H1 (cell line): ENCODE results near the gene VASH1. TPM values are rescaled to one million over a fixed set of nuclear protein-coding genes. Genes with fewer than 3 reads are reported as not detected.

Source experiments
- CTCF ChIA-PET: fragments of 300-600 bp; sonication (Branson Sonifier 250); formaldehyde crosslinking; loops from one replicate; lab custom pipeline; 2021; ENCODE audit not compliant: partially characterized antibody; lab: Charles Lee
- POLR2A ChIA-PET: fragments of 300-600 bp; sonication (Branson Sonifier 250); formaldehyde crosslinking; loops from one replicate; lab custom pipeline; 2021; ENCODE audit warnings: inconsistent platforms; ENCODE audit not compliant: partially characterized antibody; lab: Charles Lee
- DNase-seq, 2 experiments: peaks; one replicate each; pipeline versions ENCODE4 v3.0.0 to v3.0.0-alpha.2; 2010 to 2022; ENCODE audit warnings: low spot score in 2 of 2, low read depth in 1 of 2, mixed read lengths in 1 of 2
- FAIRE-seq: peaks from 2 replicates; lab custom pipeline; 2011; peaks lifted over from hg19 to GRCh38; lab: Jason Lieb, UNC
- H2AFZ ChIP-seq: 2 replicates; pipeline ENCODE4 v1.8.1; 2012; ENCODE audit warnings: low read length, inconsistent platforms
- H2AK5ac ChIP-seq: 2 replicates; pipeline ENCODE4 v1.6.1; 2013; ENCODE audit warnings: low read depth, low read length
- H2BK120ac ChIP-seq: replicated peaks from 2 replicates; pipeline ENCODE3; 2013; ENCODE audit warnings: low read depth, low read length, inconsistent platforms
- H2BK12ac ChIP-seq: 2 replicates; pipeline ENCODE4 v1.6.1; 2013; ENCODE audit warnings: low read depth, low read length
- H2BK15ac ChIP-seq: 2 replicates; pipeline ENCODE4 v1.6.1; 2013; ENCODE audit warnings: low read length
- H2BK20ac ChIP-seq: 2 replicates; pipeline ENCODE4 v1.6.1; 2013; ENCODE audit warnings: low read length
- H2BK5ac ChIP-seq: 2 replicates; pipeline ENCODE4 v1.6.1; 2013; ENCODE audit warnings: low read depth, low read length
- H3K14ac ChIP-seq: 2 replicates; pipeline ENCODE4 v1.6.1; 2013; ENCODE audit warnings: inconsistent platforms; ENCODE audit not compliant: insufficient read length
- H3K18ac ChIP-seq: 2 replicates; pipeline ENCODE4 v1.6.1; 2013; ENCODE audit warnings: low read length; ENCODE audit errors: extremely low read depth
- H3K23ac ChIP-seq: 2 replicates; pipeline ENCODE4 v1.6.1; 2013; ENCODE audit warnings: inconsistent platforms; ENCODE audit not compliant: insufficient read length
- H3K23me2 ChIP-seq: 2 replicates; pipeline ENCODE4 v1.6.1; 2013; ENCODE audit warnings: low read depth, low read length
- H3K27ac ChIP-seq: 2 replicates; pipeline ENCODE4 v1.6.1; 2011; ENCODE audit warnings: low read depth, low read length, inconsistent platforms
- H3K27me3 ChIP-seq, 4 experiments: replicated peaks in 1 of 4; 1 replicate in 1 of 4; 2 replicates in 3 of 4; pipeline versions ENCODE4 v1.6.1 to v1.8.1; 2011 to 2013; ENCODE audit warnings: low read length in 3 of 4, mild to moderate bottlenecking in 3 of 4, inconsistent platforms in 2 of 4, mixed read lengths in 2 of 4, moderate library complexity in 1 of 4; ENCODE audit not compliant: control insufficient read depth in 3 of 4, insufficient read depth in 3 of 4; ENCODE audit errors: extremely low read depth in 1 of 4
- H3K36me3 ChIP-seq, 4 experiments: 2 replicates each; pipeline versions ENCODE4 v1.6.1 to v1.8.1; 2011 to 2013; ENCODE audit warnings: mild to moderate bottlenecking in 4 of 4, low read length in 3 of 4, moderate library complexity in 2 of 4, control low read depth in 1 of 4, inconsistent platforms in 1 of 4; ENCODE audit not compliant: insufficient read depth in 4 of 4, control insufficient read depth in 2 of 4
- H3K4ac ChIP-seq: replicated peaks from 2 replicates; pipeline ENCODE3; 2013; ENCODE audit warnings: low read length, low read depth, mixed read lengths, inconsistent platforms; ENCODE audit not compliant: insufficient read length
- H3K4me1 ChIP-seq, 4 experiments: replicated peaks in 1 of 4; 1 replicate in 1 of 4; 2 replicates in 3 of 4; pipeline versions ENCODE4 v1.6.1 to v1.8.1; 2011 to 2013; ENCODE audit warnings: low read length in 3 of 4, inconsistent platforms in 2 of 4, mixed read lengths in 1 of 4; ENCODE audit not compliant: insufficient read depth in 4 of 4, control insufficient read depth in 3 of 4
- H3K4me2 ChIP-seq, 2 experiments: 2 replicates each; pipeline versions ENCODE4 v1.6.1 to v1.8.1; 2011 to 2013; ENCODE audit warnings: low read depth in 2 of 2, low read length in 2 of 2, control low read depth in 1 of 2, inconsistent platforms in 1 of 2, mild to moderate bottlenecking in 1 of 2; ENCODE audit not compliant: insufficient read depth in 1 of 2
- H3K4me3 ChIP-seq, 4 experiments: fragments of 200-600, 300-600 bp in 1 of 4; sonication (generic), shearing (Covaris generic), sonication (Bioruptor Twin) in 1 of 4; 2 replicates each; pipeline versions ENCODE4 v1.5.1 to v1.8.1; 2011 to 2016; ENCODE audit warnings: low read length in 4 of 4, low read depth in 3 of 4, control low read depth in 2 of 4, inconsistent platforms in 2 of 4, mild to moderate bottlenecking in 2 of 4, mixed read lengths in 1 of 4, moderate library complexity in 1 of 4; ENCODE audit not compliant: insufficient read depth in 2 of 4; ENCODE audit errors: extremely low read depth in 1 of 4
- H3K56ac ChIP-seq: replicated peaks from 2 replicates; pipeline ENCODE3; 2013; ENCODE audit warnings: low read depth, mild to moderate bottlenecking, mixed read lengths, low read length, inconsistent platforms; ENCODE audit not compliant: insufficient read length
- H3K79me1 ChIP-seq: 2 replicates; pipeline ENCODE4 v1.6.1; 2013; ENCODE audit warnings: low read depth, low read length, control low read depth
- H3K79me2 ChIP-seq, 2 experiments: 2 replicates each; pipeline versions ENCODE4 v1.6.1 to v1.8.1; 2012 to 2013; ENCODE audit warnings: low read length in 2 of 2, mild to moderate bottlenecking in 2 of 2, inconsistent platforms in 1 of 2; ENCODE audit not compliant: insufficient read depth in 2 of 2, control insufficient read depth in 1 of 2
- H3K9ac ChIP-seq, 4 experiments: replicated peaks in 1 of 4; 1 replicate in 1 of 4; 2 replicates in 3 of 4; pipeline versions ENCODE4 v1.6.1 to v1.8.1; 2011 to 2013; ENCODE audit warnings: low read depth in 3 of 4, low read length in 3 of 4, control low read depth in 2 of 4, mild to moderate bottlenecking in 2 of 4, moderate library complexity in 2 of 4, inconsistent platforms in 1 of 4; ENCODE audit errors: extremely low read depth in 1 of 4
- H3K9me3 ChIP-seq, 2 experiments: 2 replicates each; pipeline versions ENCODE4 v1.6.1 to v1.8.1; 2012 to 2013; ENCODE audit warnings: mild to moderate bottlenecking in 2 of 2, moderate library complexity in 2 of 2, control low read depth in 1 of 2, inconsistent platforms in 1 of 2, low read depth in 1 of 2, low read length in 1 of 2, mixed read lengths in 1 of 2; ENCODE audit not compliant: insufficient read depth in 2 of 2
- H4K20me1 ChIP-seq, 2 experiments: replicated peaks in 1 of 2; 2 replicates each; pipeline versions ENCODE3 to v1.8.1; 2011 to 2013; ENCODE audit warnings: inconsistent platforms in 2 of 2, low read length in 2 of 2, mild to moderate bottlenecking in 1 of 2; ENCODE audit not compliant: insufficient read depth in 2 of 2, control insufficient read depth in 1 of 2
- H4K5ac ChIP-seq: 2 replicates; pipeline ENCODE4 v1.6.1; 2013; ENCODE audit warnings: low read length, low read depth, mixed read lengths, inconsistent platforms; ENCODE audit not compliant: insufficient read length
- H4K8ac ChIP-seq: 2 replicates; pipeline ENCODE4 v1.8.0; 2013; ENCODE audit warnings: mild to moderate bottlenecking, moderate library complexity, low read length, inconsistent platforms; ENCODE audit not compliant: insufficient read depth; ENCODE audit errors: extremely low read depth
- H4K91ac ChIP-seq: replicated peaks from 2 replicates; pipeline ENCODE3; 2013; ENCODE audit warnings: low read length, mixed read lengths, inconsistent platforms; ENCODE audit not compliant: insufficient read length
- BACH1 ChIP-seq: IDR thresholded peaks from 2 replicates; pipeline ENCODE4 v1.6.1; 2012; ENCODE audit warnings: low read length, improper control_type of control experiment
- BCL11A ChIP-seq, 2 experiments: IDR thresholded peaks; one replicate each; pipeline ENCODE4 v1.6.1; 2011; ENCODE audit warnings: low read depth in 2 of 2, low read length in 2 of 2, mild to moderate bottlenecking in 2 of 2
- CEBPB ChIP-seq: IDR thresholded peaks from 2 replicates; pipeline ENCODE4 v1.6.1; 2012; ENCODE audit warnings: low read depth, low read length
- E2F6 ChIP-seq: IDR thresholded peaks from 2 replicates; pipeline ENCODE4 v1.6.1; 2012; ENCODE audit warnings: inconsistent platforms
- JUND ChIP-seq: IDR thresholded peaks from 2 replicates; pipeline ENCODE4 v1.6.1; 2011; ENCODE audit warnings: mild to moderate bottlenecking, improper control_type of control experiment, low read length
- KDM5A ChIP-seq: fragments of 200-600 bp; IDR thresholded peaks from 2 replicates; pipeline ENCODE4 v1.7.1; 2012; ENCODE audit warnings: mild to moderate bottlenecking, low read length, inconsistent platforms, mixed read lengths
- PHF8 ChIP-seq: fragments of 200-600 bp; sonication (generic); conservative IDR thresholded peaks from 2 replicates; pipeline ENCODE4 v1.7.1; 2012; ENCODE audit warnings: low read depth, mild to moderate bottlenecking, inconsistent platforms, low read length, moderate library complexity
- POLR2AphosphoS5 ChIP-seq: IDR thresholded peaks from 2 replicates; pipeline ENCODE4 v1.6.1; 2011; ENCODE audit warnings: low read depth, low read length
- TAF1 ChIP-seq: IDR thresholded peaks from 2 replicates; pipeline ENCODE4 v1.6.1; 2011; ENCODE audit warnings: mild to moderate bottlenecking, low read depth, low read length
- USF2 ChIP-seq: IDR thresholded peaks from 2 replicates; pipeline ENCODE4 v1.6.1; 2011; ENCODE audit warnings: low read length, improper control_type of control experiment
- YY1 ChIP-seq: IDR thresholded peaks from 2 replicates; pipeline ENCODE4 v1.6.1; 2011; ENCODE audit warnings: low read depth, mild to moderate bottlenecking, low read length
- WGBS, 2 experiments: shearing (Covaris generic) in 1 of 2; methylation state at CpG; one replicate each; pipeline versions ENCODE4 v1.1.6 to v1.1.7; 2013 to 2015; ENCODE audit warnings: low lambda C conversion rate in 2 of 2, mixed read lengths in 2 of 2, inconsistent platforms in 1 of 2, low coverage in 1 of 2, missing lambda C conversion rate in 1 of 2; ENCODE audit not compliant: insufficient replicate concordance in 2 of 2, insufficient coverage in 1 of 2, insufficient read length in 1 of 2; ENCODE audit errors: extremely low coverage in 1 of 2, missing lambda C conversion rate in 1 of 2; 5-methylcytosine and 5-hydroxymethylcytosine counted together
- polyA plus RNA-seq, 7 experiments: library from polyadenylated mRNA; depleted of rRNA in 3 of 7; stranded (reverse) in 5 of 7; unstranded in 2 of 7; fragments of >200 nt in 5 of 7; fragments of 200-250 nt in 2 of 7; gene quantifications; 1 replicate in 5 of 7; 2 replicates in 1 of 7; 4 replicates in 1 of 7; pipeline versions ENCODE4 v1.2.1 to v1.2.3, GENCODE V29; 2011 to 2013; ENCODE audit warnings: missing spikeins in 2 of 7, mixed read lengths in 2 of 7
- total RNA-seq: library from RNA; stranded (reverse); fragmentation: NEBNext Ultra II Directional; extraction: Animal tissue kit (Norgen Biotek cat#: 25700); gene quantifications from 2 replicates; pipeline ENCODE4 v1.2.1, GENCODE V29; 2021

Gene VASH1
- total and polyA plus RNA-seq, 2 of the 8 experiments (the other 6 are each of a cell fraction or from before 2014, with no cell fraction given): 3.1 to 6.4 TPM

- Histone ChIP-seq H2AFZ (no peak overlapping the region), H4K20me1 (no peaks in the 10 kb centered on the region), H3K79me1 (no peaks in the 10 kb centered on the region), H3K23me2 (no peaks in the 10 kb centered on the region), H3K4me3 (no peak overlapping the region), H3K9me3 (no peaks in the 10 kb centered on the region), H4K8ac (no peak overlapping the region), H4K5ac (no peak overlapping the region), H2BK12ac (no peak overlapping the region), H3K14ac (no peak overlapping the region), H3K36me3 (no peaks in the 10 kb centered on the region), H3K56ac (no peak overlapping the region), H2BK15ac (no peak overlapping the region), H3K27ac (no peak overlapping the region), H2AK5ac (no peak overlapping the region), H4K91ac (no peak overlapping the region), H2BK120ac (no peak overlapping the region), H3K4ac (no peak overlapping the region), H3K18ac (no peak overlapping the region), H3K4me1 (peaks cover 3 to 22% (median 10%) of the 10 kb centered on the region in 4 experiments), H3K4me2 (no peak overlapping the region), H3K79me2 (no peaks in the 10 kb centered on the region), H3K27me3 (no peaks in the 10 kb centered on the region), H3K23ac (no peak overlapping the region), H3K9ac (no peak overlapping the region), H2BK5ac (no peak overlapping the region), H2BK20ac (no peak overlapping the region)
- CTCF ChIA-PET: interaction anchor here (0.9 kb wide), 1 partner anchor 43 kb away, joined by 3 read pairs; no protein-coding TSS in a partner anchor
- no peak for TF ChIP-seq PHF8
- TF ChIP-seq E2F6: no peak
- no peak for TF ChIP-seq BACH1
- TF ChIP-seq BCL11A (IDR thresholded peaks at IDR 0.05; ENCODE audit: low read depth in 2 of 2, low read length in 2 of 2): no peak
- no peak for TF ChIP-seq USF2
- no peak for TF ChIP-seq POLR2AphosphoS5
- no peak for TF ChIP-seq JUND
- no peak for TF ChIP-seq CEBPB
- no peak for TF ChIP-seq TAF1
- TF ChIP-seq KDM5A: no peak
- no peak for TF ChIP-seq YY1
- WGBS, 2 experiments: 82% methylated on average over 1 of the region's 1 CpG; no CpG with 5 or more reads in 1 of the 2 experiments
- FAIRE-seq: no peak
- no peak for DNase-seq
- POLR2A ChIA-PET: interaction anchor here (1.2 kb wide), 1 partner anchor 13 kb away, joined by 3 read pairs; no protein-coding TSS in a partner anchor
These were observed 71.3 kb downstream of the VASH1 start for GRCh38 chr14:76832503-76832988.
